CD4-positive, alpha-beta T cell (primary cell): ENCODE measurements around the gene MKI67. TPM values are rescaled to one million over a fixed set of nuclear protein-coding genes. Genes with fewer than 3 reads are reported as not detected.

Source experiments
- ATAC-seq: fragments of 200-7000 bp; cut with Tn5 transposase; one replicate; pipeline ENCODE4 v1.10.0; 2022; ENCODE audit warnings: mild to moderate bottlenecking; ENCODE audit not compliant: poor library complexity
- CTCF ChIA-PET: fragments of 350-600 bp; sonication (Branson Sonifier 250); formaldehyde crosslinking; loops from one replicate; lab custom pipeline; 2021; ENCODE audit warnings: antibody characterized with exemption, inconsistent platforms; lab: Charles Lee
- POLR2A ChIA-PET: fragments of 350-600 bp; sonication (Branson Sonifier 250); formaldehyde crosslinking; loops from one replicate; lab custom pipeline; 2021; ENCODE audit warnings: antibody characterized with exemption, inconsistent platforms; lab: Charles Lee
- DNase-seq, 14 experiments: peaks; one replicate each; pipeline ENCODE4 v3.0.0-alpha.2; 2013 to 2020; ENCODE audit warnings: mixed read lengths in 2 of 14
- H3K27ac ChIP-seq, 2 donors: one replicate each; pipeline versions ENCODE4 v1.5.1 to v1.7.0; 2013; ENCODE audit warnings: low read length in 2 of 2, low read depth in 1 of 2, mild to moderate bottlenecking in 1 of 2
- H3K27me3 ChIP-seq, 2 experiments: 1 replicate in 1 of 2; 2 replicates in 1 of 2; pipeline versions ENCODE4 v1.6.1 to v1.7.0; 2013; ENCODE audit warnings: low read length in 2 of 2, control low read depth in 1 of 2, mild to moderate bottlenecking in 1 of 2, moderate library complexity in 1 of 2; ENCODE audit not compliant: insufficient read depth in 2 of 2, control insufficient read depth in 1 of 2
- H3K36me3 ChIP-seq: one replicate; pipeline ENCODE4 v1.6.1; 2013; ENCODE audit warnings: low read length, control low read depth; ENCODE audit not compliant: insufficient read depth
- H3K4me1 ChIP-seq: one replicate; pipeline ENCODE4 v1.6.1; 2013; ENCODE audit warnings: low read length, control low read depth; ENCODE audit not compliant: insufficient read depth
- H3K4me3 ChIP-seq: one replicate; pipeline ENCODE4 v1.5.1; 2013; ENCODE audit warnings: mild to moderate bottlenecking, low read length, moderate library complexity
- H3K9me3 ChIP-seq, 2 experiments: 1 replicate in 1 of 2; 2 replicates in 1 of 2; pipeline versions ENCODE4 v1.6.1 to v1.7.0; 2013; ENCODE audit warnings: low read length in 2 of 2, mild to moderate bottlenecking in 2 of 2, control low read depth in 1 of 2, moderate library complexity in 1 of 2; ENCODE audit not compliant: control insufficient read depth in 1 of 2, insufficient read depth in 1 of 2
- H3K27ac Mint-ChIP-seq: one replicate; pipeline ENCODE4 v1.8.0; 2020; ENCODE audit warnings: mixed read lengths
- H3K27me3 Mint-ChIP-seq: one replicate; pipeline ENCODE4 v1.8.0; 2021; ENCODE audit warnings: mixed read lengths
- H3K36me3 Mint-ChIP-seq: one replicate; pipeline ENCODE4 v1.8.0; 2021; ENCODE audit warnings: low read depth, mixed read lengths
- H3K4me1 Mint-ChIP-seq: one replicate; pipeline ENCODE4 v1.8.0; 2021; ENCODE audit warnings: low read depth, mixed read lengths
- H3K4me3 Mint-ChIP-seq: one replicate; pipeline ENCODE4 v1.8.0; 2020; ENCODE audit warnings: mild to moderate bottlenecking, mixed read lengths
- H3K9me3 Mint-ChIP-seq: one replicate; pipeline ENCODE4 v1.8.0; 2020; ENCODE audit warnings: mixed read lengths
- CTCF ChIP-seq: fragments of 200-600 bp; IDR thresholded peaks from one replicate; pipeline ENCODE4 v1.8.0; 2022; ENCODE audit warnings: antibody characterized with exemption, mild to moderate bottlenecking
- intact Hi-C, 2 experiments: fragments of 100-400 bp; cut with DNase I in 1 of 2; cut with micrococcal nuclease in 1 of 2; formaldehyde crosslinking; loops; one replicate each; pipeline versions ENCODE4 v1.15.1 to v1.9.0; 2023 to 2025; cut with DNase I, micrococcal nuclease
- total RNA-seq, 174 experiments: library from RNA in 2 of 174; stranded (reverse) in 2 of 174; gene quantifications; one replicate each; pipeline ENCODE4 v1.2.3 and lab custom pipeline; 2021 to 2026

Gene MKI67
- total RNA-seq, 2 experiments from 2014 or later = 0.92 to 1.2 TPM

DNA sequence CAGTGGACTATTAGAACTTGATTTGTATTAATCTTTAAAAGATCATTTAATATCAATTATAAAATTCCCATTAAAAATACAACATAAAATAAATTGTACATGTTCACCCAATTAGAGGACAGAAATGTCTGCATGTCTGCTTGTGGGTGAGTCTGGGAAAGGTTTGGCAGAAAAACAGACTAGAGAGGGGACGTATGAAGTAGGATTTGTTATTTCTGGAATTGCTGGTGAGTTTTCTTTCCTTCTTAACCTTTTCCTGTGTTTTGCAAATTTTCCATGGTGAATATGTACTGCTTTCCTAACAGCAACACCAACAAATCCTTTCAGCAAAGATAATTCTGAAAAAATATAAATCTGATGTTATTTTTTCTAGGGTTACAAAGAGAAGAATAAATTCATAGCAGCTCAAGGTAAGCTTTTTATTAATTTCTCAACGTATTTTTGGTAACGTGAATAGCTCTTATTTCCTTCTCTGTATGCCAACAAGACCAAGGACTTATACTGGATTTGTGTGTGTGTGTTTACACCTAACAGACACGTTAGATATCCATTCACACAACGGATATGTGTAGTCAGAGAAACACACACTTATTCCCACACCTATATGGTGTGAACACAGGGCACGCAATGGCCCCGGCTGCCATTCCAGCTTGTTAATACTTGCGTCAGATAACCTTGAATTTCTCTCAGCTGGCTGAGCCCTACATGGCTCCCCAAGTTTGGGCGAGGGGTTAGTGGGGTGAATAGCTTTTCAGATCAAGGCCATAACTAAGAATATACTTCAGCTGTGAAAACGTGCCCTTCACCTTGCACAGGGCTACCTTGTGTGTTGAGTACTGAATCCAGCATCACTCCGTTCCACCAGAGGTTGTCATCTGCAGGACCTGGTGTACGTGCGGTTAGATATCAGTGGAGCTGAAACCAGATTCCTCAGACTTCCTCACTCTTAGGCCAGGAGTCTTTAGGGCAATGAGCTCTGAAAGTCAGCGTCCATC is 64.6 kb downstream of the MKI67 start:
- ATAC-seq (no peak), DNase-seq (no peak)
- Mint-ChIP-seq H3K27me3 (no peaks in the 10 kb centered on the region), H3K27ac (peak overlapping the region; percentile 84), H3K9me3 (no peaks in the 10 kb centered on the region), H3K36me3 (peaks cover 77% of the 10 kb centered on the region), H3K4me1 (peaks cover 63% of the 10 kb centered on the region), H3K4me3 (peak overlapping the region; percentile 50)
- Histone ChIP-seq H3K4me3 (no peak overlapping the region), H3K27me3 (no peaks in the 10 kb centered on the region), H3K36me3 (peaks cover 53% of the 10 kb centered on the region), H3K9me3 (no peaks in the 10 kb centered on the region), H3K27ac (peak overlapping the region in 1 of 2 donors; percentile 90), H3K4me1 (peaks cover 63% of the 10 kb centered on the region)
- CTCF ChIA-PET = interaction anchor here (1.7 to 3.4 kb wide), 3 partner anchors 9 to 26 kb away, joined by 9 to 24 read pairs (median 13); no protein-coding TSS in a partner anchor
- no peak for TF ChIP-seq CTCF
- POLR2A ChIA-PET = interaction anchor here (1.5 to 4.5 kb wide), 2 partner anchors 14 to 16 kb away, joined by 6 to 112 read pairs; no protein-coding TSS in a partner anchor
- intact Hi-C loops = loop anchor here in 1 of 2 experiments (2.0 kb wide), 1 partner anchor 15 kb away; no protein-coding TSS in a partner anchor

DNA sequence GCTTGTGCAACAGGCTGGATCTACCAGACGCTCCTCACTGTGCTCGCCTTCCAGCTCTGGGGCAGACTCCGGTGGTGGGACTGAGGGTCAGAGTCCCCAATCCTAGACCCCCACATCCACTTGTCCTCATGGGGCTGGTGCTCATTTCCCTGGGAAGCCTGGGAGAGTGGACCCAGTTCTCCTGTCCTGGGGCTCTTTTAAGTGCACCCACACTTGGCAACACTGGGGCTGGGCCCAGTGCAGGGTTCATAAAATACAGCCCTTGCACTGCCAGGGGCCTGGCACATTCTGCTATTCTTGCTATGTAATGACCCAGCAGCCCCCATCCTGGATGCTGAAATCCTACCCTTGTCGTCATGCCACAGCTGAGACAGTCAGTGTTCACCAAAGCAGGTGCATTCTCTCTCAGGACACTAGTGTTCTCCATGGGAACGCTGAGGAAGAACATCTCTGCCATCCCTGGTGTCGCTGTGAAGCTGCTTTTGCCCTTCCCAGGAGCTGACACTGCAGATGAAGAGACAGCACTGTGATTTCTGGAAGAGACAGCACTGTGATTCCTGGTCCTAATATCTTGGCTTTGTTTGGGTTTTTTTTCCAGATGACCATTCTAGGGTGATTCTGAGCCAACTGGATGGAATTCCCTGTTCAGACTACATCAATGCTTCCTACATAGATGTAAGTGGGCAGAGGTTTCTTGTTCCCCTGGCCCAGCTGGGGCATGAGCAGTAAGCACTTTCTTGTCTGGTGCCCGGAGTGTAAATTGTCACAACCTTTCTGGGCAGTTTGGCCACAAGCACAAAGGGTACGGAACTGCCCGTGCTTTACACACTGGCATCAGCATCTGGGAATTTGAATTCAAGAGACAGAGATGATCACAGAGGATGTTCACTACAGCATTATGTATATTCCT is 65.6 kb downstream of the MKI67 start:
- DNase-seq (no peak), ATAC-seq (no peak)
- no peak for TF ChIP-seq CTCF
- peaks cover 53% of the 10 kb centered on the region for H3K36me3 ChIP-seq
- no peak overlapping the region for H3K27ac ChIP-seq
- POLR2A ChIA-PET = interaction anchor here (3.4 to 4.5 kb wide), 2 partner anchors 13 kb away, joined by 14 to 112 read pairs; no protein-coding TSS in a partner anchor
- H3K27me3 ChIP-seq = no peaks in the 10 kb centered on the region
- H3K9me3 ChIP-seq = peaks cover 0 to 5% of the 10 kb centered on the region in 2 experiments
- Mint-ChIP-seq H3K9me3 (no peaks in the 10 kb centered on the region), H3K36me3 (peaks cover 77% of the 10 kb centered on the region), H3K27me3 (no peaks in the 10 kb centered on the region), H3K27ac (no peak overlapping the region), H3K4me1 (peaks cover 57% of the 10 kb centered on the region), H3K4me3 (no peak overlapping the region)
- H3K4me3 ChIP-seq = no peak overlapping the region
- peaks cover 53% of the 10 kb centered on the region for H3K4me1 ChIP-seq
- intact Hi-C loops = no loop called here
- CTCF ChIA-PET = interaction anchor here (2.0 to 3.4 kb wide), 2 partner anchors 13 to 25 kb away, joined by 5 to 24 read pairs; no protein-coding TSS in a partner anchor

DNA sequence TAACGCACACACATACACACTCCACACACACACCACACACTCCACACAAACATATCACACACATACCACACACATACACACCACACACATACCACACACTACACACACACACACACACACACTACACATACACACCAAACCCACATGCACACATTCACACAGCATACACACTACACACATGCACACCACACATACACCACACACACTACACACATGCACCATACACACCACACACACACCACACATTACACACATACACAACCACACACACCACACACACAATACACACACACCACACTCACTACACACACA is 66.3 kb downstream of the MKI67 start:
- no peak for ATAC-seq
- Mint-ChIP-seq H3K36me3 (peaks cover 77% of the 10 kb centered on the region), H3K4me3 (no peak overlapping the region), H3K27me3 (no peaks in the 10 kb centered on the region), H3K4me1 (peaks cover 55% of the 10 kb centered on the region), H3K9me3 (no peaks in the 10 kb centered on the region), H3K27ac (no peak overlapping the region)
- intact Hi-C loops = no loop called here
- Histone ChIP-seq H3K4me3 (no peak overlapping the region), H3K4me1 (peaks cover 47% of the 10 kb centered on the region), H3K27me3 (no peaks in the 10 kb centered on the region), H3K36me3 (peaks cover 59% of the 10 kb centered on the region), H3K9me3 (peaks cover 0 to 5% of the 10 kb centered on the region in 2 experiments), H3K27ac (no peak overlapping the region)
- ChIA-PET CTCF (interaction anchor here (2.0 kb wide), 1 partner anchor 24 kb away, joined by 5 read pairs; no protein-coding TSS in a partner anchor), POLR2A (interaction anchor here (3.4 kb wide), 1 partner anchor 13 kb away, joined by 14 read pairs; no protein-coding TSS in a partner anchor)
- no peak for TF ChIP-seq CTCF
- no peak for DNase-seq
